Measurements from ENCODE around the gene CCDC187. TPM values are rescaled to one million over a fixed set of nuclear protein-coding genes. Genes with fewer than 3 reads are reported as not detected.

CCDC187 gene
- total RNA-seq, 1 donor from 2014 or later: not detected

DNA sequence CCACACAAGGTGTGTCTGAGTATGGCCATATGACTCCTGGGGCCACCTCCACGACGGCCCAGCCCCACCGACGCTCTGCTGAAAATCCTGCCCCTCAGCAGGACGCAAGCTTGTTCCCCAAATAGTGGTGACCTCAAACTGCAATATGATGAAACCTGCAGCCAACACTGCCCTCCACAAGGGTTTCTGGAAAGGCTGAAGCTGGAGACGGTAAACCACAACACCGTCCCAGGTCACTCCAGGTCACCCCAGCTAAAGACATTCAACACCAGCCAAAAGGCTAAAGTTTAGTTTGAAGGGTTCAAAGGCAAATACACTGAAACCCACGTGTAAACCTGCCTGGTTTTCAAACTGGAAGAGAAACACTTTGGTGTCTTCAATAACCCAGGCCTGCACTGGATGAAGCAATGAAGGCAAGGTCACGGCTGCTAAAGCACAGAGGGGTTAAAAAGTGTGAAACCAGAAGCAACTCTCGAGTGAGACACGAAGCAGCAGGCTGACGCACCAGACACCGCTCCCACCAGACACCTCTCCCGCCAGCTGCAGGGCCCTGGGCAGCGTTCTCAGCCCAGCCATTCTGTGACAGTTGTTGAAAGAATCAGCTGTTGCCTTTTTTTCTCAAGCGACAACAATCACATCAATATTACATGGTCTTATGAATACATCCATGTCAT, 97.2 kb downstream of the CCDC187 start:
- Histone ChIP-seq H3K4me2 (no peak overlapping the region), H3F3A (ENCODE audit: low read depth) (no peaks in the 10 kb centered on the region), H2AFZ (replicated peaks) (no peak overlapping the region), H3K36me3 (no peaks in the 10 kb centered on the region), H3K27me3 (peaks cover 52% of the 10 kb centered on the region), H3K79me2 (ENCODE audit: low read depth) (no peaks in the 10 kb centered on the region), H3K4me3 (no peak overlapping the region), H3K9ac (no peak overlapping the region), H4K20me1 (ENCODE audit: low read depth) (peaks cover 77% of the 10 kb centered on the region), H3K27ac (no peak overlapping the region), H3K4me1 (no peaks in the 10 kb centered on the region), H3K9me3 (ENCODE audit: low read depth) (no peaks in the 10 kb centered on the region)
- Mint-ChIP-seq H3K4me3 (no peak overlapping the region), H3K4me1 (no peaks in the 10 kb centered on the region), H3K9me3 (no peaks in the 10 kb centered on the region), H3K27me3 (ENCODE audit: insufficient read depth, low read depth) (peaks cover 36% of the 10 kb centered on the region), H3K27ac (no peak overlapping the region), H3K36me3 (peaks cover 9% of the 10 kb centered on the region)
- TF ChIP-seq EZH2phosphoT487 (IDR thresholded peaks at IDR 0.05): no peak
- no peak for TF ChIP-seq EZH2 (IDR thresholded peaks at IDR 0.05)
- TF ChIP-seq, protein P1, sequence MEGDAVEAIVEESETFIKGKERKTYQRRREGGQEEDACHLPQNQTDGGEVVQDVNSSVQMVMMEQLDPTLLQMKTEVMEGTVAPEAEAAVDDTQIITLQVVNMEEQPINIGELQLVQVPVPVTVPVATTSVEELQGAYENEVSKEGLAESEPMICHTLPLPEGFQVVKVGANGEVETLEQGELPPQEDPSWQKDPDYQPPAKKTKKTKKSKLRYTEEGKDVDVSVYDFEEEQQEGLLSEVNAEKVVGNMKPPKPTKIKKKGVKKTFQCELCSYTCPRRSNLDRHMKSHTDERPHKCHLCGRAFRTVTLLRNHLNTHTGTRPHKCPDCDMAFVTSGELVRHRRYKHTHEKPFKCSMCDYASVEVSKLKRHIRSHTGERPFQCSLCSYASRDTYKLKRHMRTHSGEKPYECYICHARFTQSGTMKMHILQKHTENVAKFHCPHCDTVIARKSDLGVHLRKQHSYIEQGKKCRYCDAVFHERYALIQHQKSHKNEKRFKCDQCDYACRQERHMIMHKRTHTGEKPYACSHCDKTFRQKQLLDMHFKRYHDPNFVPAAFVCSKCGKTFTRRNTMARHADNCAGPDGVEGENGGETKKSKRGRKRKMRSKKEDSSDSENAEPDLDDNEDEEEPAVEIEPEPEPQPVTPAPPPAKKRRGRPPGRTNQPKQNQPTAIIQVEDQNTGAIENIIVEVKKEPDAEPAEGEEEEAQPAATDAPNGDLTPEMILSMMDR (IDR thresholded peaks at IDR 0.05): no peak
- no peak for DNase-seq (ENCODE audit: low spot score)

DNA sequence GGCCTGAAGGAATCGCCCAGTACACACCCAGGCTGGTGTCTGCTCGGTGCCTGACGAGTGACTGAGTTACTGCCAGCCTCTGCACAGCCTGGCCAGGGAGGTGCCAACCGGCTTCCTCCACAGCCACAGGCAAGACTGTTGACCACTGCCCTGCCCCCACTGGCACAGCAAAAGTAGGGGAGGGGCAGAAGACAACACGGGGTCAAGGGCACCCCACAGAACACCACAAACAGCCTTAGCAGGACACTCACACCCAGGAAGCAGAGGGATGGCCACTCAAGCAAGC, 98.2 kb downstream of the CCDC187 start:
- Histone ChIP-seq H3K27me3 (peaks cover 63% of the 10 kb centered on the region), H3K4me3 (no peak overlapping the region), H3K9me3 (ENCODE audit: low read depth) (no peaks in the 10 kb centered on the region), H3K36me3 (no peaks in the 10 kb centered on the region), H3K27ac (no peak overlapping the region), H3K79me2 (ENCODE audit: low read depth) (no peaks in the 10 kb centered on the region), H3K9ac (no peak overlapping the region), H3K4me1 (no peaks in the 10 kb centered on the region), H3F3A (ENCODE audit: low read depth) (no peaks in the 10 kb centered on the region), H4K20me1 (ENCODE audit: low read depth) (peaks cover 86% of the 10 kb centered on the region), H3K4me2 (no peak overlapping the region), H2AFZ (replicated peaks) (no peak overlapping the region)
- Mint-ChIP-seq H3K4me3 (no peak overlapping the region), H3K9me3 (no peaks in the 10 kb centered on the region), H3K36me3 (peaks cover 9% of the 10 kb centered on the region), H3K4me1 (no peaks in the 10 kb centered on the region), H3K27ac (no peak overlapping the region), H3K27me3 (ENCODE audit: insufficient read depth, low read depth) (peaks cover 42% of the 10 kb centered on the region)
- TF ChIP-seq, protein P1 (IDR thresholded peaks at IDR 0.05): no peak
- TF ChIP-seq EZH2 (IDR thresholded peaks at IDR 0.05) (no peak), EZH2phosphoT487 (IDR thresholded peaks at IDR 0.05) (no peak)
- DNase-seq (ENCODE audit: low spot score): no peak

DNA sequence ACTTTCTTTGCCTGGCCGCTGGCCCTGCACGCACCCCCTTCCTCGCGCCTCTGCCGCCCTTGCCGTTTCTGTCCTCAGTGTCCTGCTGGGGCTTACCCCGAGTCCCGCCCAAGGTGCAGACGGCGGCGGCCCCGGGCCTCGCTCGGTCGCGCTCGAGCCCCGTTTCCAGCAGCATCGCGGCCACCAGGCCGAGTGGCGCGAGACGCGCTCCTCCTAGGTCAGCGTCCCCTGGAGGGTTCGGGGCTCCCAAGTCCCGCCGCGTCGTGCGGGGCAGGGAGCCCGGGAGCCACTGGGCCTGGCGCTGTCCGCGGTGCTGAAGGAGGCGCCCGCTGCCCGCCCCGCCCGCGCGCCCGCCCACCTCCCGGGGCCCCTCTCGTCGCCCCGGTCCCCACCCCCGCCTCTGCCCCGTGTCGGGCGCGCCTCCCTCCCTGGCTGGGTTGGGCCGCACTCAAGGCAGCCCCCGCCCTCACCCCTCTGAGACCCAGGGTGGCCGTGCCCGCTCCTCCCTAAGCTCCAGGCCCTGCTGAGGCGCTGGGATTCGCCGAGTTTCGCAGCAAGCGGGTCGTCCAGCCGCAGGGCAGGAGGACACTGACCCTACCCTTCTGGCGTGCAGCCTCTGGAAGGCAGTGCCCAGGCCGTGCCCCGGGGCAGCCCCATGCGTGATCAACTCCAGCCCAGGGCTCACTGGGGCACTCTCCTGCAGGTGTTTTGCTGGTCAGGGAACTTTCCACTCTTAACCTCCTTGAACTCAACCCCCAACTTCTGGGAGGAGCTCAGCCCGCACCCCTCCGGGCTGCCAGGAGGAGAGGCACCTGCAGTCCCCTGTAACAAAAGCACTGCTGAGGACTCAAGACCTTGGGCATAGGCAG, 98.8 kb downstream of the CCDC187 start, which contains the start of gene LHX3:
Gene LHX3, minus strand, starts transcription at position 291 of the 869 bp plus-strand sequence. Its CDS starts 116 bp downstream, at position 175.
- H3K4me3 Mint-ChIP-seq: no peak within 1 kb of the TSS
- H3K9me3 Mint-ChIP-seq: no peaks in the 10 kb centered on the region
- Histone ChIP-seq H3K4me2 (peak within 1 kb of the TSS; percentile 51), H3F3A (ENCODE audit: low read depth) (no peaks in the 10 kb centered on the region), H3K27me3 (peaks cover 68% of the 10 kb centered on the region), H3K79me2 (ENCODE audit: low read depth) (no peaks in the 10 kb centered on the region), H3K9me3 (ENCODE audit: low read depth) (no peaks in the 10 kb centered on the region), H4K20me1 (ENCODE audit: low read depth) (peaks cover 88% of the 10 kb centered on the region), H3K9ac (no peak within 1 kb of the TSS), H3K4me1 (no peaks in the 10 kb centered on the region), H3K36me3 (no peaks in the 10 kb centered on the region), H3K27ac (no peak within 1 kb of the TSS), H2AFZ (replicated peaks) (no peak within 1 kb of the TSS), H3K4me3 (no peak within 1 kb of the TSS)
- H3K4me1 Mint-ChIP-seq: no peaks in the 10 kb centered on the region
- peaks cover 9% of the 10 kb centered on the region for H3K36me3 Mint-ChIP-seq
- DNase-seq (ENCODE audit: low spot score): peak; percentile 94
- peaks cover 48% of the 10 kb centered on the region for H3K27me3 Mint-ChIP-seq (ENCODE audit: insufficient read depth, low read depth)
- no peak within 1 kb of the TSS for H3K27ac Mint-ChIP-seq
- TF ChIP-seq, protein P1 (IDR thresholded peaks at IDR 0.05): no peak
- TF ChIP-seq EZH2phosphoT487 (IDR thresholded peaks at IDR 0.05) (peak; percentile 74), EZH2 (IDR thresholded peaks at IDR 0.05) (peak; percentile 81)
